GM19238 (cell line): ENCODE measurements around the gene MTCH1.
"Not testable (repeated sequence)": the region's sequence is repeated elsewhere in the genome, so short reads cannot be mapped to it uniquely, and the experiment has no call there.

Experiments used
- DNase-seq: peaks from one replicate; pipeline ENCODE4 v3.0.0; 2011; ENCODE audit warnings: low spot score; ENCODE audit not compliant: insufficient read length

MTCH1 gene

DNA sequence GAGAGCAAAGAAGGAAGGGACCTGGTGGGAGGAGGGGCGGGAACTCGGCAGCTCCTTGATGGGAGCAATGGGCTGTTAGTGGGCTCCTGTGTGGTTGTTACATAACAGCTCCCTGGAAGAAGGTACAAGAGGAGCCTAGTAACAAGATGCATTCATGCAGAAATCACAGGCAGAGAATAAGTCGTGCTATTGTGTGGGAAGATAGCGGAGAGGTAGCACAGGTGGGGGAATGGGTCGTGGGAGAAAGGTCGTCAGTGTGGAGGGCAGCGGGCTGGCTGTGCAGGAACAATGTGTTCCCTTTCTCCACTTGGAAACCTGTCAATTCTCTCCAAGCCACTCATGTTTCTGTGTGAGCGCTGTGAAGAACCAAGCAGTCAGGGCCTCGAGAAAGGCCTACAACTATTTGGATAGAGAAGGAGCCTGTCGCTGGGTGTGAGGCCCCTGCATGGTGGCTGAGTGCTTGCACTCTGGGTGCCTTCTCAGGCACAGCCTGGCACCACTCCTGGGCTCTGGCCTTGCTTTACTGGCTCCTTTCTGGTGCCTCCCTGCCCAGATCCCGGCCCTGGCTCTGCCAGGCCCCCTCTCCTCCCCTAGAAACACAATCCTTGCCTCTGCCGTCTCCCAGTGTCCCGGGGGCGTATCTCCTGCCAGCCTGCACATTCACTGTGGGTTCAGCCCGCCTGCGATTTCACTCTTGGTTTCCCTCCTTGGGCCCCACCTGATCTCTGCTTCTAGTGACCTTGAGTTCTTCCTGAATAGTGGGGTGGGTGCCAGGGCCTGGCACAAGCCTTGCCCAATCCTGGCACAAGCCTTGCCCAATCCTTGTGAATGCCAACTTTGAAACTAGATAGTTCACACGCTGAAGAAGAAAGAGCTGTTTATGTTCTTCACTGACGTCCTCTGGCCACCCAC lies 12.1 kb upstream of the MTCH1 start:
- DNase-seq, result no peak

- DNase-seq, result not testable (repeated sequence)
Measured at GRCh38 chr6:36990401-36990800, 4.4 kb upstream of the MTCH1 start.

GRCh38 chr6:36989264-36989663 lies 3.3 kb upstream of the MTCH1 start:
- no peak for DNase-seq

- no peak for DNase-seq
Measured at GRCh38 chr6:36986704-36987047, 680 bp upstream of the MTCH1 start.

DNA sequence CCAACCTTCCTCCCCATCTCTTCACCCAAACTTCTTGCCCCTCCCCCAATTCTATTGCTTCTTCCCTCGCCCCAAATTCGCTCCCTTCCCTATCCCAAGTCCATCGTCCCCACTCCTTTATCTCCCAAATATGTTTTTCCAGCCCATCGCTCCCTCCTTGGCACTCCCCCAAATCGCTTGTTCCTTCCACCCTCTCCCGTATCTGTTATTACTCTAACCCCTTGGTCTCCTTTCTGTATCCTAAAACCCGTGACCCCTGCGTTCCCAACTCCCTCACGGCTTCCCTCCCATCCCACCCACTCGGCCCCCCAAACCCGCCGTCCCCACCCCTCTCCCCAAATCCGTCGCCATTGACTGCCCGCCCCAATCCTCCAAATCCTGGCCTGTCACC lies 584 bp downstream of the MTCH1 start:
- DNase-seq, result no peak

DNA sequence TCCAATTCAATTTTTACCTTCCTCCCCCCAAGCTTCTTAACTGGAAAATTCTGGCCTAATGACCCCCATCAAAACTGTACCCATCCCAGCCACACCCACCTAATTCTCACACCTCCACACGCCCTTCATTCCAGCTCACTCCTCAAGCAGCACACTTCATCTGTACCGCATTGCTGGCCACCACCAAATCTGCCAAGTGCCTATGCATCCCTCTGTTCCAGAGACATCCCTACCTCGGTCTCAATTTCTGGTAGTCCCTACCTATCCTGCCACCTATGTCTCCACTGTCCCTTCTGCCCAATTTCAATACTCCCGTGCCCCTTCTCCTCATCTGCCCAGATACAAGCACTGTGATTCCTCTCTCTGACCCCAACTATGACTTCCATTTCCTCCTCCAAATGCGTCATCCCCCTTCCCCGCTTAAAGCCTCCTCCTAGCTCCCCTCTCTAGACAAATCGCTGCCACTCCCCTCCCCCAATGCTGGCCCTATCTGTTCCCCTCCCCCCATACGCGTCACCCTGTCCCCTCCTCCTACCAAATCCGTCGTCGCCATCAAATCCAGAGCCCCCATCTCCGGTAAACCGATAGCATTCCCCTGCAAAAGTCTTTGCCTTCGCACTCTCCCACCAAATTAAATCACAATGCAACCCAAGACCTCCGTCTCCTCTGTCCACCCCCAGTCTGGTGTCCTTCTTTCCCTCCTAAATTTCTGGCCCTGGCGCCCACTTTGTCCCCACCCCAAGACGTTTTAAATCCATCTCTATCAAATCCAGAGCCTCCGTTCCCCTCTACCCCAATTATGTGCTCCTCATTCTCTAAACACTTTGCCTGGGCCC lies 1.2 kb downstream of the MTCH1 start:
- DNase-seq, result no peak

GRCh38 chr6:36983538-36983937 lies 2.5 kb downstream of the MTCH1 start:
- no peak for DNase-seq

DNA sequence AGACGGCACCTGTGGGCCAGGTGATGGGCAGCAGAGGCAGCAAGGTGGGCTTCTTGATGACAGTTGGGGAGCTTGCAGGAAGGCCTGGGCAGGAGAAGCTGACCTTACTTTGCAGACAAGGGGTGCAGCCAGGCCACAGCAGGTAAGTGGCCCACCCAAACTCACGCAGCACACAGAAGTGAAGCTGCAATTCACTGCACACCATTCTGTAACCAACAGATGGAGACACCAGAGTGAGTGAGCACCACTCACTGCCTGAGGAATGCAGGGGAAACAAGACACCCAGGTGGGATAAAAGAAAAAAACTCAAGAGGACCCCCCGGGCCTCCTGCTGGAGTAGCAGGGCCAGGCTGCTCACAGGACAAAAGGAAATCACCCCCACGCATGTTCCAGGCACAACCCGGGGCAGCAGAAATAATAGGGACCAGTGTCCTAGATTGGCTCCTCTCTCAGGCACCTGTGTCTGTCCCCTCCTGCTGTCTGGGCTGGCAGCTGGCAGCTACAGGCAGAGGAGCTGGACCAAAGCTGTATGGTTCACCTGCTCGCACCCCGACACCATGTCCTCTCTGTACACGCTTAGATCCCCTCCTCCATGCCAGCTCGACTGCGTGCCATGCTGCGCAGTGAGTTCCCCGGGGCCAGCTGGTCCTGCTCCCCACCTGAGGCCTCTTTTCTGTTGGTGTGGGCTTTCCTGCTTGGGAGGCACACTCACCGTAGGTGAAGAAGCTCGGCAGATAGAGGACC lies 4.9 kb downstream of the MTCH1 start:
- DNase-seq, result no peak

- DNase-seq, result no peak
Measured at GRCh38 chr6:36980129-36980528, 5.9 kb downstream of the MTCH1 start.

DNA sequence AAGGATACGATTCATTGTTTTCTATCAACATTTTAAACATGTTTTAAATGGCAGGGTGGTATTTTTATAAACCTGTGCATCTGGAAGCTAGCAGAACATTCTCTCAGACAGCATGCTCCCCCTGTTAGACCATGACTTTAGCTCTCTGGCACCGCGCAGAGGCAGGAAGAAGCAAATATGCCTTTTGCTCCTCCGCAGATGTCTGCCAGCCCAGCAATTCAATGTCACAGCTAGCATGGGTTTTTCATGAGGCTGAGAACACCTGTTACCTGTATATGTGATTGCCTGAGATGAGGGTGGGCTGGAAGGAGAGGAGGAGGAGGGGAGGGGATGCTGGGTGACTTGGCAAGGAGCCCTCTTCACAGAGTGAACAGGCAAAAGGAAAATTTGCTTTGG lies 6.7 kb downstream of the MTCH1 start:
- no peak for DNase-seq

DNA sequence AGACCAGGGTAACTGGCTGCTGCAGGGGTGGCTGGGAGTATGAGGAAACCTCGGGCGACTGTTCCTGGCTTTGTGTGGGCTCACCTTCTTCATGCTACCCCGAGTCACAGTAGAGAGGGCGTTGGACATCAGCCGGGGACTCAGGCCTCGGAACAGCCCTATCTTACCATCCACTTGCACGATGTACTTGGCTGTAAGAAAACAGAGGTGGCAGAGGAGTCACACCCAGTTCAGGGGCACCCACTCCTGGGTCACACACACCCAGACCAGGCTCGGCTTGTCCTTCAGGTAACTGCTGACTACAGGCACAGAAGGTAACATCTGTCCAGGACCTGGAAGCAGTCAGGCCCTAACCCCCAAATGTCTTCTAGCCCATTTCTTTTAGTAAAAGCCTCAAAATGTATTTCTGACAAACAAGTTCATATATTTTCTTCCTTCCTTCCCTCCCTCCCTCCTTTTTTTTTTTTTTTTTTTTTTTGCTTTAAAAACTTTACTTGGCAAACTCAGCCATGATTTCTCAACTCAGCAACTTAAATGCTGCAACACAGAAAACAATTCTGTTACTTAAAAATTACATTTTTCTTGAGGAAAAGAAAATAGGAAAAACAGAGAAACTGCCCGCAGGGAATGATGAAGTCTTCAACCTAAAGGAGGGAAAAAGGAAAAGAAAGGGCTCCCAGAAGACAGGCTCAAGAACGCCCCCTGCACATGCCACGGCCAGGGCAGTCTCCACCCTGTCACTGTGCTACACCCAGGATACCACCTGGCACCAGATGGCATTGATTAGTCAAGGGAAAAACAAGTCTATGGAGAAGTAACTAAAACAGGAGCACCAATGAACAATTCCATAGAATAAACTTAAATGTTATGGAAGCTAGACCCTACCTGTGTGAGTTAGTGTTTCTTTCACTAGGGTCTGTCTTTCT lies 7.3 kb downstream of the MTCH1 start:
- no peak for DNase-seq

- peak; percentile 48 for DNase-seq
Measured at GRCh38 chr6:36977470-36977941, 8.5 kb downstream of the MTCH1 start.

DNA sequence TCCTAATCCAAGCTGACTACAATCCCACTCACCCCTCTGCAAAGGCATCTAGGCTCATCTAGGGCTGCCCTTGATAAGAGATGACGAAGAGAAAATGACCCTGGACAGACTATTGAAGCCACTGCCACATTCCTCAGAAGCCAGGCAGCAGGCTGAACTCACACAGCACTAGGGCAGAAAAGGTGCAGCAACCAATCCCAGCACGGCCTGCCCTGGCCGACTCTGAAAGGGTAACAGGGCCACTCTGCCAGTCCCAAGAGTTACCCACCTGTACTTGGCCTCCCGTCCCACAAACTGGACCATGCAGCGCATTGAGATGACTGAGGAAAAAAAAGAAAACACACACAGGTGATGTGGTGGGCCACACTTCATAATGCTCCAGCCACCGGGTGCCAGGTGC lies 9.1 kb downstream of the MTCH1 start:
- DNase-seq, result no peak

DNA sequence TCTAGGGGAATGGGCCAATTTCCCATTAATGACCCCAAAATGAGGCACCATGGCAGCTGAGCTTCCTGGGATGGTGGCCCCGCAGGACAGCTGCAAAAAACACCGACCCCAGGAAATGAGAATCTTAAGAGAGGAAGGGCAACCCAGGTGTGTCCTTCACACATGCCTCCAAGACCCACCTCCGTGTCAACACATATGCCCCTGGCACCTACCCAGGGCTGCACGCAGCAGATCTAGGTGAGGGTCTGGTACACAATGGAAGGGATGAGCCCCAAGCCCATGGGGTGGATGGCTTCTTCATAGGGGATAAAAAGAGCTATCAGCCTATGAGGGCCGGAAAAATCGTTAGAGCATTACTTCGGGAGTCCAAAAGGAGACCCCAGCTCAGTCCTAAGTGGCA lies 9.5 kb downstream of the MTCH1 start:
- no peak for DNase-seq

- DNase-seq, result no peak
Measured at GRCh38 chr6:36976007-36976264, 10.1 kb downstream of the MTCH1 start.

DNA sequence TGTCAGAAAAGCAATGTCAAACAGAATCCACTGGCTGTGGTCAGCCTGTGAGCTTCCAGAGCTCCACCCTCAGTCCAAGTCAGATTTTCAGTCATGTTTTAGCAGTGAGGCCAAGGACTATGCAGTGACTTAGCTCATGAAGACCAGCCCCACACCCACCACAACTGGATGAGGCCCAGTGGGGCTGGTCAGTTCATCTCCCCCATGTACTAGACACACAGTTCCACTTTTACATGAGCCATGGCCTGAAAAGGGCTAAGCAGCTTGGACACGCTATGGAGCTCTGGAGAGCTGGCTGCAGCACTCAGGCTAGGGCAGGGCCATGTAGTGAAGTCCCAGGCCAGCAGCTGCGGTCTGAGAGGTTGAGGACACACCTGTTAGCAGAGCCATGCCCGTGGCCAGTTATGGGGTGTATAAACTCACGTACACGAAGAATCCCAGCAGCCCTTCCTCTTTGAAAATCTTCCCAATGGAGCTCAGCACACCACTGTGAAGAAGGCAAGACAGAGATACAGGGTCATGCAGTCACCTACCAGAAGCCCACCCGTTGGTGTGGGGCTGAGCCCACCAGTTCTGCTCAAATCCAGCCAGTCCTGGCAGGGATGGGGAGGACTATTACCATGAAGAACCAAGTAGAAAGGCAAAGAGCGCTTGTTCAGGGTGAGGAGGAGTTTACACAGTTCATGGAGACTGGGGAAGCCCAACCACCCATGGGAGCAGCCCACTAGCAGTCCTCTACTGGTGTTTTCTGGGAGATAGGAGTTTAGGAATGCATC lies 10.6 kb downstream of the MTCH1 start:
- DNase-seq, result no peak

GRCh38 chr6:36973647-36974046 lies 12.3 kb downstream of the MTCH1 start:
- DNase-seq, result no peak

GRCh38 chr6:36973190-36973589 lies 12.8 kb downstream of the MTCH1 start:
- no peak for DNase-seq

- no peak for DNase-seq
Measured at GRCh38 chr6:36971921-36972673, 13.9 kb downstream of the MTCH1 start.
